ENCODE measurements around the gene CARTPT. TPM values are rescaled to one million over a fixed set of nuclear protein-coding genes. Genes with fewer than 3 reads are reported as not detected.
A peak's percentile ranks its signal among the peaks of the same experiment; 100 is the strongest.

The CARTPT gene
- not detected for total RNA-seq

GRCh38 chr5:71719063-71719964 lies at the start of gene CARTPT:
Gene CARTPT, plus strand, starts transcription at chr5:71719275. Its CDS starts 19 bp downstream, at chr5:71719294.
- Mint-ChIP-seq H3K27me3 (ENCODE audit: low read depth) (peaks cover 64% of the 10 kb centered on the region), H3K4me3 (no peak within 1 kb of the TSS), H3K9me3 (ENCODE audit: insufficient read depth) (no peaks in the 10 kb centered on the region), H3K27ac (no peak within 1 kb of the TSS), H3K4me1 (ENCODE audit: low read depth) (no peaks in the 10 kb centered on the region), H3K36me3 (ENCODE audit: low read depth) (no peaks in the 10 kb centered on the region)
- ChIA-PET POLR2A (no interaction called here), CTCF (interaction anchor here (1.5 kb wide), 1 partner anchor 30 kb away, joined by 3 read pairs; no protein-coding TSS in a partner anchor)
- DNase-seq (no peak), ATAC-seq (no peak)

DNA sequence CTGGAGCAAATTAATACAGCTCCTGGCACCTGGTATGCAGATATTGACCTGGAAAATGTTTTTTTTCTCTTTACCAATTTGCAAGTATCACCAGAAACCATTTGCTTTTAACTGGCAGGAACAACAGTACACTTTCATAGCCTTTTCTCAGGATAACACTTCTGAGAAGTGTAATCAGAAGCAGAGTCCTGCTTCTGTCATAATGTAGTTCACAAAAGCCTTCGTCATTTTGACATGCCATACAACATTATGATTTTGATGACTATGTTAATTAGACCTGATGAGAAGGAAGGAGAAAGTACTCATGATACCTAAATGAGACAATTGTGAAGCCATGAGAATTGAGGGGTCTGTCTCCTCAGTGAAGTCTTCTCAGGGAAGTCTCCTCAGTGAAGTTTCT lies 41.1 kb upstream of the CARTPT start:
- no peak for ATAC-seq
- H3K27me3 Mint-ChIP-seq (ENCODE audit: low read depth), result peaks cover 37% of the 10 kb centered on the region
- no peaks in the 10 kb centered on the region for H3K9me3 Mint-ChIP-seq (ENCODE audit: insufficient read depth)
- H3K4me1 Mint-ChIP-seq (ENCODE audit: low read depth), result no peaks in the 10 kb centered on the region
- ChIA-PET POLR2A (no interaction called here), CTCF (no interaction called here)
- H3K36me3 Mint-ChIP-seq (ENCODE audit: low read depth), result no peaks in the 10 kb centered on the region
- H3K4me3 Mint-ChIP-seq, result no peak overlapping the region
- no peak overlapping the region for H3K27ac Mint-ChIP-seq
- no peak for DNase-seq

- H3K4me1 Mint-ChIP-seq (ENCODE audit: low read depth), result no peaks in the 10 kb centered on the region
- DNase-seq, result no peak
- no peak overlapping the region for H3K27ac Mint-ChIP-seq
- H3K27me3 Mint-ChIP-seq (ENCODE audit: low read depth), result peaks cover 31% of the 10 kb centered on the region
- CTCF ChIA-PET, result interaction anchor here (1.2 kb wide), 1 partner anchor 205 kb away, joined by 3 read pairs; no protein-coding TSS in a partner anchor
- H3K9me3 Mint-ChIP-seq (ENCODE audit: insufficient read depth), result no peaks in the 10 kb centered on the region
- no peak for ATAC-seq
- no peaks in the 10 kb centered on the region for H3K36me3 Mint-ChIP-seq (ENCODE audit: low read depth)
- POLR2A ChIA-PET, result no interaction called here
- no peak overlapping the region for H3K4me3 Mint-ChIP-seq
Measured at GRCh38 chr5:71679714-71680113, 39.4 kb upstream of the CARTPT start.

GRCh38 chr5:71680510-71680909 lies 38.6 kb upstream of the CARTPT start:
- no peak overlapping the region for H3K4me3 Mint-ChIP-seq
- H3K27me3 Mint-ChIP-seq (ENCODE audit: low read depth), result peaks cover 33% of the 10 kb centered on the region
- ATAC-seq (no peak), DNase-seq (no peak)
- ChIA-PET POLR2A (no interaction called here), CTCF (no interaction called here)
- no peaks in the 10 kb centered on the region for H3K9me3 Mint-ChIP-seq (ENCODE audit: insufficient read depth)
- H3K27ac Mint-ChIP-seq, result no peak overlapping the region
- no peaks in the 10 kb centered on the region for H3K36me3 Mint-ChIP-seq (ENCODE audit: low read depth)
- no peaks in the 10 kb centered on the region for H3K4me1 Mint-ChIP-seq (ENCODE audit: low read depth)

- Mint-ChIP-seq H3K9me3 (ENCODE audit: insufficient read depth) (no peaks in the 10 kb centered on the region), H3K27me3 (ENCODE audit: low read depth) (peaks cover 31% of the 10 kb centered on the region), H3K4me3 (no peak overlapping the region), H3K36me3 (ENCODE audit: low read depth) (no peaks in the 10 kb centered on the region), H3K4me1 (ENCODE audit: low read depth) (no peaks in the 10 kb centered on the region), H3K27ac (no peak overlapping the region)
- ATAC-seq (no peak), DNase-seq (no peak)
- CTCF ChIA-PET, result no interaction called here
- POLR2A ChIA-PET, result no interaction called here
Measured at GRCh38 chr5:71681296-71681695, 37.8 kb upstream of the CARTPT start.

GRCh38 chr5:71684309-71684708 lies 34.8 kb upstream of the CARTPT start:
- ChIA-PET POLR2A (no interaction called here), CTCF (no interaction called here)
- no peaks in the 10 kb centered on the region for H3K4me1 Mint-ChIP-seq (ENCODE audit: low read depth)
- H3K9me3 Mint-ChIP-seq (ENCODE audit: insufficient read depth), result no peaks in the 10 kb centered on the region
- ATAC-seq (no peak), DNase-seq (no peak)
- no peak overlapping the region for H3K27ac Mint-ChIP-seq
- no peak overlapping the region for H3K4me3 Mint-ChIP-seq
- H3K27me3 Mint-ChIP-seq (ENCODE audit: low read depth), result peaks cover 50% of the 10 kb centered on the region
- no peaks in the 10 kb centered on the region for H3K36me3 Mint-ChIP-seq (ENCODE audit: low read depth)

DNA sequence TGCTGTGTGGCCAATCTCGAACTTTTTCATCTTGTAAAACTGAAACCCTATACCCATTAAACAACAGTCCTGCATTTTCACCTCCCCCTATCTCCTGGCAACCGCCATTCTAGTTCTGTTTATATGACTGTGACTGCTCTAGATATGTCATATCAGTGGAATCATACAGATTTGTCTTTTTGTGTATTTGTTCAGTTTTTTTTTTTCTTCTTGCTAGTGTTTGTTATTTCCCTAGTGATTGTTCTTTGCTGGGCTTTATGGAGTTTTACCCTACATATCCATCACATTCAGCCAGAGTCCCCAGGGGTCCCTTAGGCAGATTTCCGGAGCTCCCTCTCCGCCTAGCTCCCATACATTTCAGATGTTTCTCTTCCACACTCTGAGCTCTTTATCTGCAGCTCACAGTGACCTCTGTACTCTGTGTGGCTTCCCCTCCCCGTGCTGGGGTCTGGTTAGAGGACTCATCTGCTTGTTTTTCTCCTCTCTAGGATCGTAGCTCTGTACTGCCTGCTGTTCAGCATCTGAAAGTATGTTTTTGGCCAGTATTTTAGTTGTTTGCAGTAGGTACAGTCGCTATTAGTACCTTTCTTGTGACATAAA lies 25.1 kb upstream of the CARTPT start:
- no peak for DNase-seq
- H3K27me3 Mint-ChIP-seq (ENCODE audit: low read depth), result peaks cover 27% of the 10 kb centered on the region
- no peaks in the 10 kb centered on the region for H3K9me3 Mint-ChIP-seq (ENCODE audit: insufficient read depth)
- CTCF ChIA-PET, result interaction anchor here (0.9 kb wide), 1 partner anchor 90 kb away, joined by 4 read pairs; no protein-coding TSS in a partner anchor
- no peak for ATAC-seq
- H3K4me3 Mint-ChIP-seq, result no peak overlapping the region
- no peak overlapping the region for H3K27ac Mint-ChIP-seq
- H3K36me3 Mint-ChIP-seq (ENCODE audit: low read depth), result peaks cover 10% of the 10 kb centered on the region
- peaks cover 8% of the 10 kb centered on the region for H3K4me1 Mint-ChIP-seq (ENCODE audit: low read depth)
- POLR2A ChIA-PET, result no interaction called here

- POLR2A ChIA-PET, result no interaction called here
- peaks cover 10% of the 10 kb centered on the region for H3K36me3 Mint-ChIP-seq (ENCODE audit: low read depth)
- H3K9me3 Mint-ChIP-seq (ENCODE audit: insufficient read depth), result no peaks in the 10 kb centered on the region
- H3K27me3 Mint-ChIP-seq (ENCODE audit: low read depth), result peaks cover 18% of the 10 kb centered on the region
- H3K27ac Mint-ChIP-seq, result no peak overlapping the region
- ATAC-seq, result no peak
- H3K4me1 Mint-ChIP-seq (ENCODE audit: low read depth), result peaks cover 8% of the 10 kb centered on the region
- no peak for DNase-seq
- CTCF ChIA-PET, result no interaction called here
- H3K4me3 Mint-ChIP-seq, result no peak overlapping the region
Measured at GRCh38 chr5:71695071-71695470, 24.0 kb upstream of the CARTPT start.

GRCh38 chr5:71695595-71695994 lies 23.5 kb upstream of the CARTPT start:
- ChIA-PET CTCF (no interaction called here), POLR2A (no interaction called here)
- Mint-ChIP-seq H3K27me3 (ENCODE audit: low read depth) (peaks cover 16% of the 10 kb centered on the region), H3K9me3 (ENCODE audit: insufficient read depth) (no peaks in the 10 kb centered on the region), H3K4me1 (ENCODE audit: low read depth) (peaks cover 8% of the 10 kb centered on the region), H3K4me3 (no peak overlapping the region), H3K36me3 (ENCODE audit: low read depth) (peaks cover 10% of the 10 kb centered on the region), H3K27ac (no peak overlapping the region)
- no peak for DNase-seq
- ATAC-seq, result no peak

DNA sequence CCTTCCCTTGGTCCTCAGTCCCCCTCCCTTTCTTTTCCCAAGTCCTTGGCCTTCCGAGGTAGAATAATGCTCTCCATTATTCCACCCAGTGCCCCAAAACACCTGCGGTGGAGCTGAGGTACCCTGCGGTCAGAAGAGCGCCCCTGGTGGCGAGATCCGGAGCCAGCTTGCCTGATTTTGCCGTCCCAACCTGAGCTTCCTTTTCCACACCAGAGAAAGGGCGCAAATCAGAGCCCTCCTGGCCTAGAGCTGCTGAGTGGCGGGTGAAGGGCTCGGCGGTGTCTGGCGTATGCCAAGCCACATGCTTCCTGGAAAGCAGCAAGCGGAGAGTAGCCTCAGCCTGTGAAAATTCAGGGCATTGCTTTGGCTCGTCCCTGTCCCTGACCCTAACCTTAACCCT lies 21.1 kb upstream of the CARTPT start:
- H3K4me3 Mint-ChIP-seq, result no peak overlapping the region
- no peak for ATAC-seq
- peaks cover 10% of the 10 kb centered on the region for H3K36me3 Mint-ChIP-seq (ENCODE audit: low read depth)
- peaks cover 8% of the 10 kb centered on the region for H3K4me1 Mint-ChIP-seq (ENCODE audit: low read depth)
- no peaks in the 10 kb centered on the region for H3K9me3 Mint-ChIP-seq (ENCODE audit: insufficient read depth)
- peaks cover 15% of the 10 kb centered on the region for H3K27me3 Mint-ChIP-seq (ENCODE audit: low read depth)
- no peak for DNase-seq
- POLR2A ChIA-PET, result no interaction called here
- H3K27ac Mint-ChIP-seq, result peak overlapping the region; percentile 58
- CTCF ChIA-PET, result no interaction called here

GRCh38 chr5:71699233-71699632 lies 19.8 kb upstream of the CARTPT start:
- H3K4me1 Mint-ChIP-seq (ENCODE audit: low read depth), result peaks cover 8% of the 10 kb centered on the region
- no peak for DNase-seq
- no peak overlapping the region for H3K27ac Mint-ChIP-seq
- ChIA-PET CTCF (no interaction called here), POLR2A (no interaction called here)
- no peak for ATAC-seq
- peaks cover 10% of the 10 kb centered on the region for H3K36me3 Mint-ChIP-seq (ENCODE audit: low read depth)
- no peaks in the 10 kb centered on the region for H3K9me3 Mint-ChIP-seq (ENCODE audit: insufficient read depth)
- H3K27me3 Mint-ChIP-seq (ENCODE audit: low read depth), result peaks cover 9% of the 10 kb centered on the region
- no peak overlapping the region for H3K4me3 Mint-ChIP-seq

DNA sequence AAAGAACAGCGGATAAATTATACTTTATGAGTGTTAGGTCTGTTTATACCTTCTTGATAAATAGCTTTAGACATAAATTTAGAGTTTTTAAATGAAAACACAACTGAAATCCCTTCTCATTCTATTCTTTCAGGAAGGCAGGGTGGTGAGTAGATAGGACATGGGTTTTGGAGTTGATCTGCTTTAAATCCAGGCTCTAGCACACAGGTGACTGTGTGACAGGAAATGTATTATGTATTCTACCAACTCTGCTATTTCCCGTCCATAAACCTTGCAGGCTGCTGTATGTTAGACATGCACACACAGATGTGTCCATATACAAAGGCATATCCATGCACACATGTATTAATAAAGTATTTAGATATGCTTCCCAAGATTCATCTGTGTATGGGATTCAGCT lies 19.3 kb upstream of the CARTPT start:
- H3K9me3 Mint-ChIP-seq (ENCODE audit: insufficient read depth), result no peaks in the 10 kb centered on the region

More for the DNA sequence above, 19.3 kb upstream of the CARTPT start:
- no peak for DNase-seq
- no peak for ATAC-seq
- ChIA-PET POLR2A (no interaction called here), CTCF (no interaction called here)
- no peak overlapping the region for H3K4me3 Mint-ChIP-seq
- H3K27me3 Mint-ChIP-seq (ENCODE audit: low read depth), result peaks cover 9% of the 10 kb centered on the region
- no peak overlapping the region for H3K27ac Mint-ChIP-seq
- H3K4me1 Mint-ChIP-seq (ENCODE audit: low read depth), result peaks cover 8% of the 10 kb centered on the region
- peaks cover 10% of the 10 kb centered on the region for H3K36me3 Mint-ChIP-seq (ENCODE audit: low read depth)
